Parathyroid adenoma (tissue), 2 donors: ENCODE measurements around the gene ACVR1B.

Experiments
- H2AFZ ChIP-seq: fragments of 300-600 bp; sonication (generic); one replicate; pipeline ENCODE4 v1.7.0; 2017; ENCODE audit warnings: antibody characterized with exemption, mild to moderate bottlenecking
- H3K27ac ChIP-seq: fragments of 300-600 bp; sonication (generic); one replicate; pipeline ENCODE4 v1.7.0; 2017
- H3K27me3 ChIP-seq: fragments of 300-600 bp; sonication (generic); one replicate; pipeline ENCODE4 v1.7.0; 2017; ENCODE audit warnings: low read length; ENCODE audit not compliant: control insufficient read depth, insufficient read depth
- H3K36me3 ChIP-seq: fragments of 300-600 bp; sonication (generic); one replicate; pipeline ENCODE4 v1.7.0; 2017; ENCODE audit warnings: low read length; ENCODE audit not compliant: control insufficient read depth, insufficient read depth
- H3K4me1 ChIP-seq: fragments of 300-600 bp; sonication (generic); one replicate; pipeline ENCODE4 v1.7.0; 2017; ENCODE audit warnings: control low read depth
- H3K4me2 ChIP-seq: fragments of 300-600 bp; sonication (generic); one replicate; pipeline ENCODE4 v1.7.0; 2017; ENCODE audit warnings: low read length
- H3K4me3 ChIP-seq: fragments of 300-600 bp; sonication (generic); one replicate; pipeline ENCODE4 v1.7.0; 2017; ENCODE audit warnings: low read depth, low read length
- H3K79me2 ChIP-seq: fragments of 300-600 bp; sonication (generic); one replicate; pipeline ENCODE4 v1.7.0; 2017; ENCODE audit warnings: control low read depth
- H3K9ac ChIP-seq: fragments of 300-600 bp; sonication (generic); one replicate; pipeline ENCODE4 v1.7.0; 2017; ENCODE audit warnings: mild to moderate bottlenecking
- H3K9me3 ChIP-seq: fragments of 300-600 bp; sonication (generic); one replicate; pipeline ENCODE4 v1.7.0; 2017; ENCODE audit warnings: low read length; ENCODE audit not compliant: control insufficient read depth
- TF ChIP-seq, protein P1 (sequence below): fragments of 300-600 bp; sonication (generic); IDR thresholded peaks from one replicate; pipeline ENCODE4 v1.7.0; 2017; ENCODE audit warnings: antibody characterized with exemption, mild to moderate bottlenecking
- donor health status: primary hyperparathyroidism.

The ACVR1B gene

GRCh38 chr12:52023976-52024688 lies 72.6 kb downstream of the ACVR1B start:
- Histone ChIP-seq H3K27me3 (no peaks in the 10 kb centered on the region), H3K79me2 (no peaks in the 10 kb centered on the region), H3K9me3 (no peaks in the 10 kb centered on the region), H3K9ac (no peak overlapping the region), H3K4me1 (peaks cover 7% of the 10 kb centered on the region), H3K4me2 (peak overlapping the region; percentile 64), H3K36me3 (no peaks in the 10 kb centered on the region), H2AFZ (peak overlapping the region; percentile 81), H3K4me3 (peak overlapping the region; percentile 51), H3K27ac (no peak overlapping the region)
- TF ChIP-seq, protein P1, sequence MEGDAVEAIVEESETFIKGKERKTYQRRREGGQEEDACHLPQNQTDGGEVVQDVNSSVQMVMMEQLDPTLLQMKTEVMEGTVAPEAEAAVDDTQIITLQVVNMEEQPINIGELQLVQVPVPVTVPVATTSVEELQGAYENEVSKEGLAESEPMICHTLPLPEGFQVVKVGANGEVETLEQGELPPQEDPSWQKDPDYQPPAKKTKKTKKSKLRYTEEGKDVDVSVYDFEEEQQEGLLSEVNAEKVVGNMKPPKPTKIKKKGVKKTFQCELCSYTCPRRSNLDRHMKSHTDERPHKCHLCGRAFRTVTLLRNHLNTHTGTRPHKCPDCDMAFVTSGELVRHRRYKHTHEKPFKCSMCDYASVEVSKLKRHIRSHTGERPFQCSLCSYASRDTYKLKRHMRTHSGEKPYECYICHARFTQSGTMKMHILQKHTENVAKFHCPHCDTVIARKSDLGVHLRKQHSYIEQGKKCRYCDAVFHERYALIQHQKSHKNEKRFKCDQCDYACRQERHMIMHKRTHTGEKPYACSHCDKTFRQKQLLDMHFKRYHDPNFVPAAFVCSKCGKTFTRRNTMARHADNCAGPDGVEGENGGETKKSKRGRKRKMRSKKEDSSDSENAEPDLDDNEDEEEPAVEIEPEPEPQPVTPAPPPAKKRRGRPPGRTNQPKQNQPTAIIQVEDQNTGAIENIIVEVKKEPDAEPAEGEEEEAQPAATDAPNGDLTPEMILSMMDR = no peak

DNA sequence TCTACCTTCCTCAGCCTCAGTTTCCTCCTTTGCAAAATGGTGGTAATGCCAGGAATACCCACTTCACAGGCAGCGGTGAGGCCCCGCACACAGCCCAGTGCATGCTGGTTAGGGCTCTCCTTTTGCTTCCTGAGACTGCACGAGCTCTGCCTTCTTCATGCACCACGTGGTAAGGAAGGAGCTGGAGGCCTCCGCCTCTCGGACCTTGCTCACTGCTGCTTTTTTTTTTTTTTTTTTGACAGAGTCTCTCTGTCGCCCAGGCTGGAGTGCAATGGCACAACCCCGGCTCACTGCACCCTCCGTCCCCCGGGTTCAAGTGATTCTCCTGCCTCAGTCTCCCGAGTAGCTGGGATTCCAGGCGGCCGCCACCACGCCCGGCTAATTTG lies 73.3 kb downstream of the ACVR1B start:
- peak overlapping the region; percentile 77 for H3K27ac ChIP-seq
- H3K9ac ChIP-seq = no peak overlapping the region
- no peaks in the 10 kb centered on the region for H3K36me3 ChIP-seq
- peak overlapping the region; percentile 99 for H2AFZ ChIP-seq
- H3K79me2 ChIP-seq = no peaks in the 10 kb centered on the region
- peaks cover 7% of the 10 kb centered on the region for H3K4me1 ChIP-seq
- H3K27me3 ChIP-seq = no peaks in the 10 kb centered on the region
- no peaks in the 10 kb centered on the region for H3K9me3 ChIP-seq
- no peak overlapping the region for H3K4me3 ChIP-seq
- TF ChIP-seq, protein P1 = no peak
- no peak overlapping the region for H3K4me2 ChIP-seq

DNA sequence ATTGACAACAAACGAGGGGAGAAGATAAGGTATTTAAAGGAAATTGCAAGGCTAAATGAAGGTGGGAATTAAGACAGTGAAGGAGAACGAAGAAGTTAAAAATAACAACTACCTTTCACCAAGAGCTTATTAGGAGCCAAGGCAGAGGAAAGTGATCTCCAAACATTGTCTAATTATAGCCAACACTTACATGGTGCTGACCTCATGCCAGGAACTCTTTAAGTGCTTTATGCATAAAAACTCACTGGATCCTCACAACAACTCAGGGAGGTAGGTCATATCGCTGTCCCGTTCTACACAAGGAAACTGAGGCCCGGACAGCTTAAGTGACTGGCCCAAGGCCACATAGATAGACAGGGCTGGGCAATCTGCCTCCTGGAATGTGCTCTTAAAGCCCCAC lies 74.8 kb downstream of the ACVR1B start:
- TF ChIP-seq, protein P1 = no peak
- H3K27ac ChIP-seq = peak overlapping the region; percentile 77
- no peak overlapping the region for H3K9ac ChIP-seq

GRCh38 chr12:52027085-52027843 lies 75.8 kb downstream of the ACVR1B start:
- no peaks in the 10 kb centered on the region for H3K27me3 ChIP-seq
- no peak overlapping the region for H2AFZ ChIP-seq
- H3K27ac ChIP-seq = no peak overlapping the region
- no peaks in the 10 kb centered on the region for H3K9me3 ChIP-seq
- no peaks in the 10 kb centered on the region for H3K36me3 ChIP-seq
- H3K79me2 ChIP-seq = no peaks in the 10 kb centered on the region
- H3K4me2 ChIP-seq = no peak overlapping the region
- no peak overlapping the region for H3K9ac ChIP-seq
- H3K4me1 ChIP-seq = peaks cover 12% of the 10 kb centered on the region
- TF ChIP-seq, protein P1 = no peak
- H3K4me3 ChIP-seq = no peak overlapping the region

More for the DNA sequence above, 74.8 kb downstream of the ACVR1B start:
- no peaks in the 10 kb centered on the region for H3K27me3 ChIP-seq
- H3K9me3 ChIP-seq = no peaks in the 10 kb centered on the region
- no peak overlapping the region for H3K4me2 ChIP-seq
- H3K4me1 ChIP-seq = peaks cover 7% of the 10 kb centered on the region
- no peak overlapping the region for H3K4me3 ChIP-seq
- H3K36me3 ChIP-seq = no peaks in the 10 kb centered on the region
- no peaks in the 10 kb centered on the region for H3K79me2 ChIP-seq
- peak overlapping the region; percentile 99 for H2AFZ ChIP-seq
